ENCODE measurements around the gene OR5AS1.

DNA sequence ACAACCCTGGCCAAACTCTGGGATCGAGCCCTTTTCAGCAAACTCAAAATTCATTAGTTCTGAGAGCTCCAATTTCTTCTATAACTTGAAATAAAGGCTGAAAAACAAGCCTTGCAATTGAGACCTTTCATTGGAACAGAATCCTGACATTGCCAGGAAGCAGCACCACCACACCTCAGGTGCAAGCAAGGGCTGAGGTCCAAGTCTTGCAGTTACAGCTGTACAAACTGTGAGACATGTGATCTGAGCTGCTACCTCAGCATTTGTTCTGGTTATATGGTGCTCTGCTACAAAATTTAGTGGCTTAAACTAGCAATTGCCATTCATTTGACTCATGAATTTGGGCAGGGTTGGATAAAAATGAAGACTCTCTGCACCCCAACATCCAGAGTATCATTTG is 18.1 kb downstream of the OR5AS1 start:
- TF ChIP-seq CTCF (IDR thresholded peaks at IDR 0.05) = no peak
- no peak for TF ChIP-seq POLR2A (IDR thresholded peaks at IDR 0.05; ENCODE audit: low read depth)
- TF ChIP-seq POLR2AphosphoS5 (IDR thresholded peaks at IDR 0.05) = no peak

All from esophagus muscularis mucosa (tissue), 3 donors.